GM18526 (cell line): Measurements from ENCODE around the gene ACP4.

Source experiments
- POLR2A ChIP-seq: IDR thresholded peaks from 3 replicates; pipeline ENCODE4 v1.6.1; 2011; ENCODE audit not compliant: insufficient read length; ENCODE audit errors: extremely low read depth

ACP4 gene

DNA sequence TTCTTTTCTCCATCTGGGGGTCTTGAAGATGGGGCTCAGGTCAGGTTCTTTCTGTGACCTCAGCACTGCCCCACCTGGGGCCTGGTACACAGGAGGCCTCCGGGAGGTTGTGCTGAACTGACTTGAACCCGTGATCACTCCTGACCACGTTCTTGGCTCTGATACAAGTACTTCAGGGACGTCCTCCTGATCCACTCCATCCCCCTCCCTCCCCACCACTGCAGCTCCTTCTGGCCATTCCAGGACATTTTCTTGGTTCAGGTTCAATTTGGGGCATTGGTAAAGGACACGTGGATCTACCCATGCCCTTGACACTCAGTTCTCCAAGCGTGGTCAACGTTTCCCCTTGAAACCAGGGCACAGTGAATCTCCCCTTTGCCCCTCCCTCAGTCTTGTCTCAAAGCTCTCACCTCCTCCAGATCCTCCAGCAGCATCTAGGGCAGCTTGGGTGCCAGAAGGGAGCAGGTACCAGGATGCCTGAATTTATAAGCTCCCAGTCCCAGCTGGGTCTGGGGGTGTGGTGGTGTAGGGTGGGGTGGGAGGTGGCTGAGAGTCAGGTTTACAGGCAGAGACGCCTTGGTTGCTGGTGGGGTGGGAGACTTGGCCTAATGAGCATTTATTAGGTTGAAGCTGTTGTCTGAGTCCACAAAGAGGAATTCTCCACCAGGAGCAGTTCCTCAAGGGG lies 43.0 kb downstream of the ACP4 start, which contains the start of gene KLK15:
TSS of gene KLK15 (minus strand) at position 458 of the 685 bp plus-strand sequence. CDS start 2,082 bp downstream, outside the sequence.
- TF ChIP-seq POLR2A, result no peak

DNA sequence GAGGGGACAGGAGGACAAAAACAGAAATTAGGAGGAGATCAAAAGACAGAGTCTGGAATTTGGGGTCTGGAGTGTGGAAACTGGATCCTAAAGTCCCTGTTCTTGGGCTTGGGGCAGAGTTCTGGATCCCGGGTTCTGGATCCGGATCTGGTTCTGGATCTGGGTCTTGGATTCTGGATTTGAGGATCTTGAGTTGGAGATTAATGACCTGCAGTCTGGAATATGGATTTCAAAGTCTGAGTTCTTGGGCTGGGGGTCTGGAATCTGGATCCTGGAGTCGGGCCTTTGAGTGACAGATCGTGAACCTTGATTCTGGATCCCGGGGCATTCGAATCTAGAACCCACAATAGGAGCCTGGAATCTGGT lies 43.6 kb downstream of the ACP4 start:
- TF ChIP-seq POLR2A, result no peak

DNA sequence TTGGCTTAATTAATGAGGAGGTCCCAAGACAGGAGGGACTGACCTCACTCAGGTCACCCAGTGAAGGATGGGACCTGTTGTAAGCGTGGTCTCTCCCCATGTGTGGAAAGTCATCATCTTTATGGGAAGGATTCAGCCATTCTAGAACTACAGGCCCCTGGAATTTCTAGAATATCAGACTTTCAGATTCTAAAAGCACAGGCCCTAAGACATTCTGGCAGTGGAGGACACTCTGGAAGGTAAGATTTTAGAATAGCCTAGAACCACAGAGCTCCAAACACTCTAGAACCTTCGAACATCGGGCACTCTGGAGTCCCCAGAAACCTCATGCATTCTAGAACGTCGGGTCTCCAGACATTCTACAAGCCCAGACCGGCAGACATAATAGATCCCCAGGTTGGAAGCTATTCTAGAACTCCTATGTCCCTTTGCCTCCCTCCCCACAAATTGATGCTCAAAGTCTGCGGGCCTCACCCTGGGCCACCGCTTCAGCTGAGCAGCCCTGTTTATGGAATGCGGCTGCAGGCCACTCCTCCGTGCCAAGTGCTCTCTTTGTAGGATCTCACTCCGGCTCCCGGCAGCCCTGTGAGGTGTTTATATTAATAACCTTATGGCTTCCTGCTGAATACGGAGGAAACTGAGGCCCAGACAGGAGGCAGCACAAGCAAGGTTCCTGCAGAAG lies 45.0 kb downstream of the ACP4 start:
- TF ChIP-seq POLR2A, result no peak

DNA sequence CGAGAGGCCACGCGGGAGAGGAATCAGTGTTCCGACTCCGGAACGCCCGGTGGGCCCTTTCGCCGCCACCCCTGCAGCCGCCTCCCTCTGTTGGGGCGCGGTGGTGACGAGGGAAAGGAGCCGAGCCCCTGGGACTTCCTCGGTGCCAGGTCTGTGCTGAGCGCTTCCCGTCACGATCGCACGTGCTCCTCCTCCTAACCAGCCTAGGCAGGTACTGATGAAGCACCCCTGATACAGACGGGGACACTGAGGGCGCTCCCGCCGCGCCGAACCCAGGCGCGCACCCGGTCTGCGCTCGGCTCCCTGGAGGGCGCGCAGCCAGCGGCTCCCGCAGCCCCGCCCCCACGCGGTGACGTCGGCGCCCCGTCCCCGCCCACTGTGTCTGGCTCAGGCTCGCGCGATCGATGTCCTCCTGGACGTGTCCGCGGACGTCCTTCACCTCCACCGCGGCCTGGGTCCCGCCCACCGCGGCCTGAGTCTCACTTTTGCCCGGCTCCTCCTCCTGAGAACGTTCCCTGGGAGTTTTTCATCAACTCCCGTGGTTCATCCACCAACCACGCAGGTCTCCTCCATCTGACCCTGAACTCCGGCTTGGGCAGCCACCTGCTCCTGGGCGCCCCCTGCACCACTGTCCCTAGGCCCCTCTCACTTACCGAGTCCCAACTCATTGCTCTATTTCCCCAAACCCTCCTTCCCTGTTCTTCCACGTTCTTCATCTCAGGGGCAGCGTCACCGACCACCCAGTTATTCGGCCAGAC lies 45.7 kb downstream of the ACP4 start:
- peak; percentile 82 for TF ChIP-seq POLR2A

DNA sequence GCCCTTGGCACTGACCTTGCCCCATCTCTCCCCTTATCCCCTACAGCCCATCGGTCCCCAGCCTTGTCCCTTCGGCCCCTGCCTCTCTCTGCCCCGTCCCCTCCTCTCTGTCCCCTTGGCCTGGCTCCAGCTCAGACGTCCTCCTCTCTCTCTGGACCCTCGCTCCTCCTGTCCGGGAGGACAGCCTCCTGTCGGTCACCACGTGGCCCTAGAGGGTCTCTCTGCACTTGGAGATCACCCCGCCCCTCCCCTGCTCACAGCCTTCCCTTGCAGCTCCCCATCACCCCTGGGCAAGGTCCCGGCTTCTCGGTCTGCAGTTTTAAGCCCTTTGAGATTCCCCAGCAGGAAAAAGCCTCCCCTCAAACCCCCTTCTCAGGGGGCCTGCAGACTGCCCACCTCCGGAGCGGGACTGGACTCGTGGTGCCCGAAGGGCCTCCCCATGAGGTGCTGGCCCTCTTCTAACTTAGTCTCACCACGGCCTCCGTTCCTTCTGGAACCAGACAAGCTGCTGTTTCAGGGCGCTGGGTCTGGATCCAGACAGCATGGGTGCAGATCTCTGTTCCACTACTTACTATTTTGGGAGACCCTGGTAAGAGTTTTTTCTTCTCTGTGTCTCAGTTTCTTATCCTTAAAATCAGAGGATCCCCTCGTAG lies 46.5 kb downstream of the ACP4 start:
- no peak for TF ChIP-seq POLR2A

DNA sequence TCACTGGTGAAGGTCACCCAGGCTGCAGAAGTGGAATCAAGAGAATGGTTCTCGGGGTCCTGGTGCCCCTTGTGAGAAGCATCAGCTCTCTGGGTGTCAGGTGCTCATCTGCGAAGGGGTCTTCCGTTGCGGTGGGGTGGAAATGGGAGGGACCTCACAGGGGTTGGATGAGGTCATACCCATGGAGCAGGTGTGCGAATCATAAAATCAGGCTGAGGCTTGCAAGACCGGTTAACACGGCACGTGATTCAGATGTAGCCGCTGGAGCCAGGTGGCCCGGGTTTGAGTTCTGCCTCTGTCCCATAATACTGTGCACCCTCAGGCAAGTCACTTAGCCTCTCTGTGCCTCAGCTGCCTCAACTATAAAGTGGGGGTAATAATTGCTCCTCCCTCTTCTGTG lies 47.1 kb downstream of the ACP4 start:
- TF ChIP-seq POLR2A, result no peak

DNA sequence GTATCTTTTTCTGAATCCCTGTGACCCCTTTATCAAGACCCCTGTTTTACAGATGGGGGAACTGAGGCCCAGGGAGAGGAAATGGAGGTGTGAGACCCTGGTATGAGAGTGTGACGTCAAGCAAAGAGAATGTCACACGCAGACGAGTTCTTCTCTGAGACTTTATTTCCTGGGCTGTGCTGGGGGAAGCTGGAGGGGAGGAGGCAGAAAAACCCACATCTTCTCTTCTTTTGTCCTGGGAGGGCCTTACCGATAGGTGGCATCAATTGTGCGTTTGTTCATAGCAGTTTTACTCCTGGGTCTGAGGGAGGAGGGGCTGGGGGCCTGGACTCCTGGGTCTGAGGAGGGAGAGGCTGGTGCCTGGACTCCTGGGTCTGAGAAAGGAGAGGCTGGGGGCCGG lies 48.0 kb downstream of the ACP4 start:
- TF ChIP-seq POLR2A, result no peak

DNA sequence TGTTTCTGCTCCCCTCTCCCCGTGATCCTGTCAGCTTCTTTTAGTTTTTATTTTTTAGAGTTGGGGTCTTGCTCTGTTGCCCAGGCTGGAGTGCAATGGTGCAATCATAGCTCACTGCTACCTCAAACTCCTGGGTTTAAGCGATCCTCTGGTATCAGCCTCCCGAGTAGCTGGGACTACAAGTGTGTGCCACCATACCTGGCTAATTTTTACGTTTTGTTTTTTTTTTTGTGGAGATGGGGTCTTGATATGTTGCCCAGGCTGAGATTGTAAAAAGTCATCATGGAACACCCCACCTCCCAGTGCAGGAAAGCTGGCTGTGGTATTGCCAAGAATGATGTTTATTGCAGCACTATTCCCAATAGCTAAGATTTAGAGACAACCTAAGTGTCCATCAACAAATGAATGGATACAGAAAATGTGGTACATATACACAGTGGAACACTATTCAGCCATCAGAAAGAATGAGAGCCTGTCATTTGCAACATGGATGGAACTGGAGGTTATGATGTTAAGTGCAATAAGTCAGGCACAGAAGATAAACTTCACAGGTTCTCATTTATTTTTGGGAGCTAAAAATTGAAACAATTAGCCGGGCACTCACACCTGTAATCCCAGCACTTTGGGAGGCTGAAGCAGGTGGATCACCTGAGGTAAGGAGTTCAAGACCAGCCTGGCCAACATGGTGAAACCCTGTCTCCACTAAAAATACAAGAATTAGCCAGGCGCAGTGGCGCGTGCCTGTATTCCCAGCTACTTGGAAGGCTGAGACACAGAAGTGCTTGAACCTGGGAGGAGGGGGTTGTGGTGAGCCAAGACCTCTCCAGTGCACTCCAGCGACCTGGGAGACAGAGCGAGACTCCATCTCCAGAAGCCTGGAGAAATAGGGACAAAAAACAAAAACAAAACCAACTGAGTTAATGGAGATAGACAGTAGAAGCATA lies 49.8 kb downstream of the ACP4 start:
- TF ChIP-seq POLR2A, result no peak

DNA sequence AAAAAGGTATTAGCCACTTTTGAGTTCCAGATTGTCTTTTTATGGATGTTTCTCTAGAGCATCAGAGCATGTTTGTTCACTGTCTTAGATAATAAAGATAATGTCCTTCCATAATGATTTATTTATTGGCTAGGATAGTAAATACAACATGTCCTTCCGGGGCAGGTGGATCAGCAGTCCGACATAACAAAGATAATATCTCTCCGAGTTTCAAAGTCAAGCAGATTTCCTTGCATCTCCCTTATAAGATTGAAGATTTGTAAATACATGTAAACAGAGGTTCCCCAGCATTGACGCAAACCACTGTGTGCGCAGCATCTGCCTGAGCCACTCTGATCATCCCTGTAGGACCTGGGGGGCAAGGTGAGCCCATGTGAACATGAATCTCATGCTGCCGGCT lies 51.9 kb downstream of the ACP4 start:
- no peak for TF ChIP-seq POLR2A

DNA sequence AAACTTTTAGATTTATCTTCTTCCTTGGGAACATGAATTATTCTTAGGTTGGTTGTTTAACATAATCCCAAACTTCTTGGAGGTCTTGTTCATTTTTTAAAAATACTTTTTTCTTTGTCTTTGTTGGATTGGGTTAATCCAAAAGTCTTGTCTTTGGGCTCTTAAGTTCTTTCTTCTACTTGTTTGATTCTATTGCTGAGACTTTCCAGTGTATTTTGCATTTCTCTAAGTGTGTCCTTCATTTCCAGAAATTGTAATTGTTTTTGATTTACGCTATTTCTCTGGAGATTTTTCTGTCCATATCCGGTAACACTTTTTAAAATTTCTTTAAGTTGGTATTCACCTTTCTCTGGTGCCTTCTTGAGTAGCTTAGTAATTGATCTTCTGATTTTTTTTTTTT lies 53.0 kb downstream of the ACP4 start:
- TF ChIP-seq POLR2A, result no peak

DNA sequence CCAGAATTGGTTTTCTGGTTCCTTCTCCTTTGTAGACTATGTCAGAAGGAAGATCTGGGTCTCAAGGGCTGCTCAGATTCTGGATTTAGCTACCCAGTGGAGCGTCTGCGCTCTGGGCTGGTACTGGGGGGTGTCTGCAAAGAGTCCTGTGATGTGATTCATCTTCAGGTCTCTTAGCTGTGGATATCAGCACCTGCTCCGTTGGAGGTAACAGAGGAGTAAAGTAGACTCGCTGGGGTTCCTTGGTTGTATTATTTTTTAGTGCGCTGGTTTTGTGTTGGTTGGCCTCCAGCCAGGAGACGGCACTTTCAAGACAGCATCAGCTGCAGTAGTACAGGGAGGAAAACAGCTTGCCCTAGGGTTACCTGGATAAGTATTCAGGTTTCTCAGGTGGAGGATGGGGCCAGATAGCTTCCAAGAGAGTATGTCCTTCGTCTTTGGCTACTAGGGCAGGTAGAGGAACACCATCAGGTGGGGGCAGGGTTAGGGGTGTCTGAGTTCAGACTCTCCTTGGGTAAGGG lies 53.5 kb downstream of the ACP4 start:
- no peak for TF ChIP-seq POLR2A

DNA sequence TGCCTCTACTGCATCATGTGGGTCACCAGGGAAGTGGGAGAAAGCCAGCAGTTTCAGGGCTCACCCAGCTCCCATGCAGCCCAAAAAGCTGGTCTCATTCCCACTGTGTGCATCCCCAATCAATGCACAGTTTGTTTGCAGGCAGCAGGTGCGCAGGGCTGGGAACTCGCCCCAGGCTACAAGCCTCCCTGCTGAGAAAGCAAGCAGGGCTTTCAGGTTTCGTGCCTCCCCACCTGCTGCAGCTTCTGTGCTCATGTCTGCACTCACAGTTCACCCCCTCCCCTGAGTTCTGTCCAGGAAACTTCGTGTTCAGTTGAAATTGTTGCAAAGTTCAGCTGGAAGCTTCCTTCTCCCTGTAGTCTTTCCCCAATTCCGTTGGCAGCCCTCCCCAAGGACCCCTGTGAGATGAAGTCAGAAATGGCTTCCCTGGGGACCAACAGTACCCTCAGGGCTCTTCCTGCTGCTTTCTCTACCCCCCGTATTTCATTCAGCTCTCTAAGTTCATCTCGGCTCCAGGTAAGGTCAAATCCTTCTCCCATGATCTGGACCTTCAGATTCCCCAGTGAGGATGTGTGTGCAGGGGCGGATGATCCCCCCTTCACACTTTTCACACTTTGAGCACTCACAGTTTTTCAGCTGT lies 54.2 kb downstream of the ACP4 start:
- no peak for TF ChIP-seq POLR2A
